Choroid plexus epithelial cell (primary cell): ENCODE results near the gene PHF8.
A peak's percentile ranks its signal among the peaks of the same experiment; 100 is the strongest.

Experiments
- DNase-seq: peaks from one replicate; pipeline ENCODE4 v3.0.0-alpha.2; 2010; ENCODE audit warnings: low read depth
- H3K4me3 ChIP-seq: 2 replicates; pipeline ENCODE4 v1.5.1; 2011; ENCODE audit warnings: low read depth, mild to moderate bottlenecking, control low read depth, low read length, moderate library complexity
- TF ChIP-seq, protein P1 (sequence below): conservative IDR thresholded peaks from 2 replicates; pipeline ENCODE4 v1.5.1; 2011; ENCODE audit warnings: low read depth, mild to moderate bottlenecking, control low read depth, inconsistent platforms, low read length, moderate library complexity

PHF8 gene

DNA sequence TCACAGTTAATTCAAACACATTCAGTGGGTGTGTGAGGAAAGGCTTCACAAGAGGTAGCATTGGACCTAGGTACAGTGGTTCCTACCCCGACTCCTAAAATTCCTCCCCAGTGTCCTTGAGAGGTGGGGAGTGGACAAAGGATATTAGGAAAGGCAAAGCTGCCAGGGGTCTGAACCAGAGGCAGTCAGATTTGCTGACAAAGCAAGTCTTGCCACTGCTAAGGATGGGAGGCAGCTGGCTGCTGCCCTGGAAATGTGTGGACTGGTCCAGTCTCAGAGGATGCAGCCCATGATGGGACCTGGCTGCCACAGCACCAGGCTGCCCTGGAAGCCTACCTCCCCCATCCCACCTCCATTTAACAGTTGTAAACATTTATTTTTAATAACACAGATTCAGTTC lies 4.1 kb upstream of the PHF8 start:
- TF ChIP-seq, protein P1, sequence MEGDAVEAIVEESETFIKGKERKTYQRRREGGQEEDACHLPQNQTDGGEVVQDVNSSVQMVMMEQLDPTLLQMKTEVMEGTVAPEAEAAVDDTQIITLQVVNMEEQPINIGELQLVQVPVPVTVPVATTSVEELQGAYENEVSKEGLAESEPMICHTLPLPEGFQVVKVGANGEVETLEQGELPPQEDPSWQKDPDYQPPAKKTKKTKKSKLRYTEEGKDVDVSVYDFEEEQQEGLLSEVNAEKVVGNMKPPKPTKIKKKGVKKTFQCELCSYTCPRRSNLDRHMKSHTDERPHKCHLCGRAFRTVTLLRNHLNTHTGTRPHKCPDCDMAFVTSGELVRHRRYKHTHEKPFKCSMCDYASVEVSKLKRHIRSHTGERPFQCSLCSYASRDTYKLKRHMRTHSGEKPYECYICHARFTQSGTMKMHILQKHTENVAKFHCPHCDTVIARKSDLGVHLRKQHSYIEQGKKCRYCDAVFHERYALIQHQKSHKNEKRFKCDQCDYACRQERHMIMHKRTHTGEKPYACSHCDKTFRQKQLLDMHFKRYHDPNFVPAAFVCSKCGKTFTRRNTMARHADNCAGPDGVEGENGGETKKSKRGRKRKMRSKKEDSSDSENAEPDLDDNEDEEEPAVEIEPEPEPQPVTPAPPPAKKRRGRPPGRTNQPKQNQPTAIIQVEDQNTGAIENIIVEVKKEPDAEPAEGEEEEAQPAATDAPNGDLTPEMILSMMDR: no peak
- no peak for DNase-seq
- no peak overlapping the region for H3K4me3 ChIP-seq

DNA sequence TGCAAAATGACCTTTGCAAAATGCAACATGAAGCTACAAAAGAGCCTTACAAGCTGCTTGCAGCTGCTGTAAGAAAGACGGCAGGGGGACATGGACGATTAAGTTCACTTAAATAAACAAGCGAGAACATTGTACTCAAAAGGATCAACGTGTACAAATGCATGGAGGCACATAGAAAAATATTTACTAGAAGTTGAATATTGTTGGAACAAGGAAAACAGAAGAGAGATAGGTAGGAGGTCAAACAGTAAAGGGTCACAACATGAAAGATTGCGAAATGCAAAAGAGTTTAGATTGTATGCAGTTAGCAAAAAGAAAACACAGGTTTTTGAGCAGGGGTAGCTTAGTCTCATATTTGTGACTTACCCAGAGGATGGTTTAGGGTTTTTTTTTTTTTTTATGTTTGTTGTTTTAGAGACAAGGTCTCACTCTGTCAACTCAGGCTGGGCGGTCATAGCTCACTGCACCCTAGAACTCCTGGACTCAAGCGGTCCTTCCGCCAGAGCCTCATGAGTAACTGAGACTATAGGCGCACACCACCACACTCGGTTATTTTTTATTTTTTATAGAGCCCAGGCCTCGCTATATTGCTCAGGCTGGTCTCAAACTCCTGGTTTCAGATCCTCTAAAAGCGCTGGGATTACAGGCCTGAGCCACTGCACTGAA lies 1.4 kb upstream of the PHF8 start:
- TF ChIP-seq, protein P1: no peak
- H3K4me3 ChIP-seq: no peak overlapping the region
- DNase-seq: peak; percentile 4

DNA sequence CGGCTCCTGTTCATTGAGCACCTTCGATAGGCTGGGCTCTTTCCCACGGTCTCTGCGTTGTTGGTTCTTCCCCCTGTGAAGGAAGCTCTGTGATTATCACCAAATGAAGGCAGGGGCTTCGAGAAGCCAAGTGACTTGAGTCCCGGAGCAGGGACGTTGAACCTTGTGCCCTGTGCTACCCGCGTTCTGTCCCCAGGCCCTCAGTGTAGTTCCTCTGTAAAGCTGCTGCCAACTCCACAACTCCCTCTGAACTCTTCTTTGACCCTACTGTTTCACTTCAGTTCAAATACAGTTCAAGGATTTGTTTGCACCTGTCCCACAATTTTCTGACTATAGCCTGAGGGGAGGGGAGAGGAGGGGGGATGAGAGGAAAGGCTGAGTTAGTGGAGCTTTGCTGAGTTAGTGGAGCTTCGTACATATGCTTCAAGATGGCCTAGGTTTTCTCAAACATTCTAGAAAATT lies 635 bp upstream of the PHF8 start:
- no peak for DNase-seq
- TF ChIP-seq, protein P1: no peak
- peak overlapping the region; percentile 71 for H3K4me3 ChIP-seq

DNA sequence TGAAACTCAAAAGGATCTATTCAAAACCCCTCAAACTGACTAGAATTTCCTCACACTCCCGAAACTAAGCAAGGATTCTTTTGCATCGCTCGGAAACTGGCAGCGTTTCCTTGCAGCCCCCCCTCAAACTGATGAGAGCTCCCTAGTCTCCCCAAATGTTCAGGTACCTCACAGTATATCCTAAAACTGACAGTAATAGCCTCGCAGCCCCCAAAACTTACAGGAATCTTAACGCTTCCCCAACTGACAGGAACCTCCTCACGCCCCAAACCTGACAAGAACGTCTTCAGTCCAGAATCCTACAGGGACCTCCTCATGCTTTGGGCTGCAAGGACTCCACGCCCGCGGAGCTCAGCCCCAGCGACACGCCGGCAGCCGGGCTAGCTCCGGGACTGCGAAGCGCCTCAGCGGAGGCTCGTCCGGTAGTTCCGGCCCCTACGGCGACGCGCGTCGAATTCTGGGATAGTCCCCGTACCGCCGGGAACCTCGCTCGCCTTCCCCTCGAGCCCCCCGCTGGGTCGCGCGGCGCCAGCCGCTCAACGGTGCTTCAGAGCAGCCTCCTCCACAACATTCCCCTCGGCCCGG lies 640 bp downstream of the PHF8 start:
- peak; percentile 6 for DNase-seq
- peak overlapping the region; percentile 71 for H3K4me3 ChIP-seq
- TF ChIP-seq, protein P1: no peak

DNA sequence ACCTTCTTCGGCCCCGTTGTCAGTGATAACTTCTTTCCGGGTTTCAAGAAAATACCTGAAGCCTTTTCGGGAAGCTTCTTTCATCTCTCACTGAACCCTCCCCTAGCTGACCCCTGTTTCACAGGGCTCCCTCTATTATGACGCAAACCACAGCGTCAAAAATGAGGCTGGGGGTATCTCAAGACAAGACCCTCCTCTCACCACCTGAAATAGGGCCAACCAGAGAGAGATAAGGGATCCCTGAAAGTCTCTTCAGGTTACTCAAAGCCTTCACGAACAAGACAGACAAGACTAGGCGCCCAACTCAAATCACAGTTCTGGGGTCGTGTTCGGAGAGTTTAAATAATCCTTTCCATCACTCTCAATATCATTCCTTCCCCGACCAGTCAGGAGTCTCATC lies 1.2 kb downstream of the PHF8 start:
- DNase-seq: no peak
- TF ChIP-seq, protein P1: no peak
- H3K4me3 ChIP-seq: peak overlapping the region; percentile 71

DNA sequence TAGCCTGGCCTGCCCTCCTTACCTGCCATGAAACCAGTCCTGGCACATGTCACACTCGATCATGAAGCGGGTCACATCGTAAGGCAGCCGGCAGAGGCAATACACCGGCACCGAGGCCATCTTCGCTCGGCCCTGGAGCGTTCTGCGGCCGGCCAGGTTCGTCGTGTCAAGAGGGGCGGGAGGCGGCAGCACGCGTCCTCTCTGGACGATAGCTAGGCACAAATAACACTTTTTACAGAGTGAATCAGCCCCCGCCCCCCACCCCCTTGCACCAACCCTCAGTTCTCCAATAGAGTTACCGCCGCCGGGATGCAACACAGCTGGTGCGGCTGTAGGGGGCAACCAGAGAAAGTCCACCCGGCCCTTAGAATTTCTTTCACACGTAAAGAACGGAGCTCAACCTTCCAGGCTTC lies 1.7 kb downstream of the PHF8 start:
- TF ChIP-seq, protein P1: peak; percentile 50
- peak; percentile 68 for DNase-seq
- H3K4me3 ChIP-seq: peak overlapping the region; percentile 71

DNA sequence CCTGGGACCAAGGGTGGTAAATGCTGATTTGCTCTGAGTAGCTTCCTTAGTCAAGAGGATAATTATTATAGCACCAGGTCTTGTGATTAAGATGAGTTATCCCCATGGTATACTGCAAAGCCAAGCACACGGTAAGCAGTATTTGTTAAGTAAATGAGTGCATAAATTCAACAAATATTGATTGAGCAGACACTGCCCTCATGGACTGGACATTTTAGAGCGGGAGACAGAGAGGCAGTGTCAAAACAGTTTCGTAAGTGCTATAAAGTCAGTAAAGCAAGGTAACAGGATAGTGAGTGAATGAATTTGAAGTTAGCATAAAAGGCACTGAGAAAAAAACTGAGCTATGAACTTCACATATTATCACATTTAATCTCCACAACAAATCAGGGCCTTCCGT lies 13.9 kb downstream of the PHF8 start:
- H3K4me3 ChIP-seq: no peak overlapping the region
- no peak for DNase-seq
- TF ChIP-seq, protein P1: no peak
